OCI-LY7 (cell line): ENCODE results near the gene IPO4. TPM values are rescaled to one million over a fixed set of nuclear protein-coding genes. Genes with fewer than 3 reads are reported as not detected.

ENCODE experiments used
- BruUV-seq: library from RNA; stranded (reverse); fragments of 400-500 nt; replicated peaks from 2 replicates; lab custom pipeline; 2021; lab: Mats Ljungman, UMichigan
- CTCF ChIA-PET: fragments of 300-600 bp; sonication (Branson Sonifier 250); formaldehyde crosslinking; loops from one replicate; lab custom pipeline; 2022; ENCODE audit warnings: antibody characterized with exemption; ENCODE audit not compliant: unreplicated experiment; lab: Charles Lee
- POLR2A ChIA-PET: fragments of 300-600 bp; sonication (Branson Sonifier 250); formaldehyde crosslinking; loops from one replicate; lab custom pipeline; 2022; ENCODE audit warnings: antibody characterized with exemption; lab: Charles Lee
- DNase-seq: peaks from one replicate; pipeline ENCODE4 v3.0.0-alpha.2; 2015; ENCODE audit warnings: low spot score
- H2AFZ ChIP-seq: fragments of 200-600 bp; sonication (generic), shearing (Covaris generic); 2 replicates; pipeline ENCODE4 v1.6.1; 2014; ENCODE audit warnings: mild to moderate bottlenecking, antibody characterized with exemption, low read length, moderate library complexity
- H3K27ac ChIP-seq: fragments of 200-600 bp; sonication (generic); 2 replicates; pipeline ENCODE4 v1.5.1; 2014; ENCODE audit warnings: mixed run types, low read depth, mild to moderate bottlenecking, moderate library complexity, low read length, inconsistent platforms; ENCODE audit not compliant: poor library complexity, severe bottlenecking
- H3K36me3 ChIP-seq: fragments of 200-600 bp; sonication (generic); 2 replicates; pipeline ENCODE4 v1.6.1; 2014; ENCODE audit warnings: mild to moderate bottlenecking, antibody characterized with exemption, low read length, moderate library complexity, mixed read lengths; ENCODE audit not compliant: insufficient read depth
- H3K4me1 ChIP-seq: fragments of 200-600 bp; sonication (generic); 2 replicates; pipeline ENCODE4 v1.5.1; 2014; ENCODE audit warnings: mild to moderate bottlenecking, low read length; ENCODE audit not compliant: insufficient read depth, poor library complexity, severe bottlenecking
- H3K4me2 ChIP-seq: fragments of 200-600 bp; sonication (generic); 2 replicates; pipeline ENCODE4 v1.6.1; 2014; ENCODE audit warnings: mild to moderate bottlenecking, low read length
- H3K4me3 ChIP-seq: fragments of 200-600 bp; sonication (generic); 2 replicates; pipeline ENCODE4 v1.5.1; 2014; ENCODE audit warnings: mild to moderate bottlenecking, low read depth, low read length; ENCODE audit not compliant: poor library complexity, severe bottlenecking
- H3K79me2 ChIP-seq: fragments of 200-600 bp; sonication (generic); 2 replicates; pipeline ENCODE4 v1.6.1; 2016; ENCODE audit warnings: low read depth, mild to moderate bottlenecking, low read length, moderate library complexity, mixed read lengths; ENCODE audit not compliant: insufficient read depth
- H3K9me2 ChIP-seq: fragments of 200-600 bp; sonication (generic); 2 replicates; pipeline ENCODE4 v1.6.1; 2016; ENCODE audit warnings: mild to moderate bottlenecking, low read length, mixed read lengths; ENCODE audit not compliant: insufficient read depth
- H3K9me3 ChIP-seq: fragments of 200-600 bp; sonication (generic); 2 replicates; pipeline ENCODE4 v1.6.1; 2014; ENCODE audit warnings: mild to moderate bottlenecking, mixed run types, low read length, mixed read lengths
- H4K20me1 ChIP-seq: fragments of 200-600 bp; sonication (generic); 2 replicates; pipeline ENCODE4 v1.6.1; 2014; ENCODE audit warnings: mild to moderate bottlenecking, antibody characterized with exemption, low read length, moderate library complexity, mixed read lengths; ENCODE audit not compliant: insufficient read depth
- EZH2phosphoT487 ChIP-seq: fragments of 200-600 bp; sonication (generic); IDR thresholded peaks from 2 replicates; pipeline ENCODE4 v1.6.1; 2018; ENCODE audit warnings: low read depth, borderline replicate concordance, mild to moderate bottlenecking, mixed run types, antibody characterized with exemption, low read length, moderate library complexity, mixed read lengths
- intact Hi-C: fragments of 100-400 bp; cut with micrococcal nuclease; formaldehyde crosslinking; loops from one replicate; pipeline ENCODE4 v1.10.0; 2022; ENCODE audit not compliant: unreplicated experiment
- total RNA-seq, 2 experiments: library from RNA; depleted of rRNA in 1 of 2; stranded (reverse); fragments of >200 nt in 1 of 2; shearing (Covaris generic) in 1 of 2; gene quantifications; 2 replicates each; pipeline ENCODE4 v1.2.3, GENCODE V29; 2014 to 2022
- TF ChIP-seq, protein P1 (sequence below): fragments of 200-600 bp; sonication (generic); conservative IDR thresholded peaks from 2 replicates; pipeline ENCODE4 v1.5.1; 2014; ENCODE audit warnings: mild to moderate bottlenecking, antibody characterized with exemption, low read length, moderate library complexity, mixed read lengths

IPO4 gene
- total RNA-seq, 2 experiments from 2014 or later = 53.1 to 59.2 TPM

GRCh38 chr14:24150567-24150966 lies 38.0 kb downstream of the IPO4 start:
- no peak overlapping the region for H2AFZ ChIP-seq
- peaks cover 14% of the 10 kb centered on the region; the same call in 1 of the 2 replicates for H3K79me2 ChIP-seq
- no peak overlapping the region for H3K4me2 ChIP-seq
- POLR2A ChIA-PET = interaction anchor here (0.6 to 1.1 kb wide), 2 partner anchors 55 to 829 kb away, joined by 3 to 4 read pairs; partner anchors contain the start of gene PABPN1
- H3K27ac ChIP-seq = no peak overlapping the region
- CTCF ChIA-PET = interaction anchor here (2.2 kb wide), 1 partner anchor 11 kb away, joined by 6 read pairs; the partner anchor contains the start of gene IRF9
- H4K20me1 ChIP-seq = no peaks in the 10 kb centered on the region
- no peaks in the 10 kb centered on the region for H3K9me2 ChIP-seq
- TF ChIP-seq EZH2phosphoT487 = no peak
- TF ChIP-seq, protein P1, sequence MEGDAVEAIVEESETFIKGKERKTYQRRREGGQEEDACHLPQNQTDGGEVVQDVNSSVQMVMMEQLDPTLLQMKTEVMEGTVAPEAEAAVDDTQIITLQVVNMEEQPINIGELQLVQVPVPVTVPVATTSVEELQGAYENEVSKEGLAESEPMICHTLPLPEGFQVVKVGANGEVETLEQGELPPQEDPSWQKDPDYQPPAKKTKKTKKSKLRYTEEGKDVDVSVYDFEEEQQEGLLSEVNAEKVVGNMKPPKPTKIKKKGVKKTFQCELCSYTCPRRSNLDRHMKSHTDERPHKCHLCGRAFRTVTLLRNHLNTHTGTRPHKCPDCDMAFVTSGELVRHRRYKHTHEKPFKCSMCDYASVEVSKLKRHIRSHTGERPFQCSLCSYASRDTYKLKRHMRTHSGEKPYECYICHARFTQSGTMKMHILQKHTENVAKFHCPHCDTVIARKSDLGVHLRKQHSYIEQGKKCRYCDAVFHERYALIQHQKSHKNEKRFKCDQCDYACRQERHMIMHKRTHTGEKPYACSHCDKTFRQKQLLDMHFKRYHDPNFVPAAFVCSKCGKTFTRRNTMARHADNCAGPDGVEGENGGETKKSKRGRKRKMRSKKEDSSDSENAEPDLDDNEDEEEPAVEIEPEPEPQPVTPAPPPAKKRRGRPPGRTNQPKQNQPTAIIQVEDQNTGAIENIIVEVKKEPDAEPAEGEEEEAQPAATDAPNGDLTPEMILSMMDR = no peak
- no peaks in the 10 kb centered on the region for H3K9me3 ChIP-seq
- H3K4me1 ChIP-seq = peaks cover 11% of the 10 kb centered on the region
- DNase-seq = no peak
- no TSS peak for BruUV-seq
- H3K36me3 ChIP-seq = peaks cover 51% of the 10 kb centered on the region
- intact Hi-C loops = no loop called here
- no peak overlapping the region for H3K4me3 ChIP-seq

- no peak for TF ChIP-seq EZH2phosphoT487
- TF ChIP-seq, protein P1 = no peak
- H3K9me3 ChIP-seq = no peaks in the 10 kb centered on the region
- no TSS peak for BruUV-seq
- peaks cover 49% of the 10 kb centered on the region for H3K36me3 ChIP-seq
- H3K4me1 ChIP-seq = peaks cover 16% of the 10 kb centered on the region
- ChIA-PET CTCF (interaction anchor here (2.2 kb wide), 1 partner anchor 11 kb away, joined by 6 read pairs; the partner anchor contains the start of gene IRF9), POLR2A (interaction anchor here (1.1 kb wide), 1 partner anchor 55 kb away, joined by 3 read pairs; no protein-coding TSS in a partner anchor)
- intact Hi-C loops = no loop called here
- no peak for DNase-seq
- H3K79me2 ChIP-seq = peaks cover 19% of the 10 kb centered on the region; the same call in 1 of the 2 replicates
- no peaks in the 10 kb centered on the region for H4K20me1 ChIP-seq
- no peaks in the 10 kb centered on the region for H3K9me2 ChIP-seq
- H3K4me2 ChIP-seq = no peak overlapping the region
- H3K4me3 ChIP-seq = no peak overlapping the region
- no peak overlapping the region for H2AFZ ChIP-seq
- no peak overlapping the region for H3K27ac ChIP-seq
These were observed 38.6 kb downstream of the IPO4 start for GRCh38 chr14:24150061-24150460.

- Histone ChIP-seq H3K4me3 (no peak overlapping the region), H3K4me1 (peaks cover 17% of the 10 kb centered on the region), H3K9me3 (no peaks in the 10 kb centered on the region), H2AFZ (no peak overlapping the region), H3K36me3 (peaks cover 49% of the 10 kb centered on the region), H4K20me1 (no peaks in the 10 kb centered on the region), H3K4me2 (no peak overlapping the region), H3K27ac (no peak overlapping the region), H3K79me2 (peaks cover 19% of the 10 kb centered on the region; the same call in 1 of the 2 replicates), H3K9me2 (no peaks in the 10 kb centered on the region)
- intact Hi-C loops = loop anchor here (10.0 kb wide), 1 partner anchor 845 kb away; the partner anchor contains the start of genes BCL2L2 and PPP1R3E
- TF ChIP-seq, protein P1 = no peak
- no peak for TF ChIP-seq EZH2phosphoT487
- POLR2A ChIA-PET = interaction anchor here (1.1 to 3.9 kb wide), 2 partner anchors 54 to 55 kb away, joined by 3 to 20 read pairs; partner anchors contain the start of gene PCK2
- CTCF ChIA-PET = interaction anchor here (1.1 kb wide), 1 partner anchor 12 kb away, joined by 4 read pairs; the partner anchor contains the start of gene IRF9
- DNase-seq = no peak
- BruUV-seq = no TSS peak
These were observed 39.2 kb downstream of the IPO4 start for GRCh38 chr14:24149302-24149969.
